GM19397 (cell line): ENCODE results near the gene SNX24.
A peak's percentile ranks its signal among the peaks of the same experiment; 100 is the strongest.
"Not testable (repeated sequence)": the region's sequence is repeated elsewhere in the genome, so short reads cannot be mapped to it uniquely, and the experiment has no call there.

ENCODE experiments used
- ATAC-seq: cut with Tn5 transposase; IDR thresholded peaks from one replicate; pipeline ENCODE4 v1.9.1; 2021; ENCODE audit warnings: mild to moderate bottlenecking, moderate library complexity; ENCODE audit not compliant: unreplicated experiment

SNX24 gene

GRCh38 chr5:122957457-122957856 lies 112.0 kb downstream of the SNX24 start:
- no peak for ATAC-seq

DNA sequence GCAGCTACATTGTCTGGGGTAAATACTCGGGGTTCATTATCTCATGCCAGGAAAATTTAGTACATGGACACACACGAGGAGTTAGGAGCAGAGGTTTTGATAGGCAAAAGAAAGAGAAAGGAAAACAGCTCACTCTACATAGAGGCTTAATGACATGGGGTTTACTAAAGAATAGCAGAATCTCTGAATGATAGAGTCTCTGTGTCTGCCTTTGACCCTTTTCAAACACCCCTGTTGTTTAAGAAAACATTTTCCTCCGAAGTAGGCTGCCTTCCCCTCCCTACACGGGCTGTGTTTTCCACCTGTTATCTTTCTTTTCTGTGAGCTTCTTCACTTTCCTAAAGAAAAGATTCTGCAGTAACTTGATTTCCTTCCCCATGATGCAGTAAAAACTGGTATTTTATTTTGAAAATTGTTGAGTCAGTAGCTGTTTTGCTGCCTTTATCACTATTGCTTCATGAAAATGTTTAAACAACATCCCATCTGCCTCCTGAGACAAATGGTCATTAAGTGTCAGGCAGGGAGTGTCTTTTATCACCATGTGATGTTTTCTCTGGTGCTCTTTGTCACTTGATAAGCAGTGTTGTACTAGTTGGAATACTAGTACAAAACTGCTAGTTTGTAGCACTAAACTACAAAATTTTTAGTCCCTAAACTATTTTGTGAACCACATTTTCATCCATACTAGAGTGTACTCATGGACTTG lies 114.5 kb downstream of the SNX24 start:
- ATAC-seq = no peak

DNA sequence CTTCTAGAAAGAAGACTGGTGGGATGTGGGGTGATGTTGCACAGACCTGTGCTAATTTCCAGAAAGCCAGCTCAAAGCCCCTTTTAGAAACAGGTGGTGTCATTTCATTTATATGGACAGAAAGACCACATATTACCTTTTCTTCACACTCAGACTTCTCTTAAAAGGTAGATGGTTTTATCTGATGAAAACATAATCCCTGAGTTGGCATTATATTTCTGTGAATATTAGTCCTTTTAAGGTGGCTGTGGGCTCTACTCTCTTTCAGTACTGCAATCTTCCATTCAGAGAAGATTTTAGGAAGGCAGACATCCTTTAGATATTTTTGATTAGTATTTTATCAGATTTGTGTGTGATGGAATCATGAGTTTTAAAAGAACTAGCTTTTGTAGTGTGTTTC lies 117.9 kb downstream of the SNX24 start:
- no peak for ATAC-seq

DNA sequence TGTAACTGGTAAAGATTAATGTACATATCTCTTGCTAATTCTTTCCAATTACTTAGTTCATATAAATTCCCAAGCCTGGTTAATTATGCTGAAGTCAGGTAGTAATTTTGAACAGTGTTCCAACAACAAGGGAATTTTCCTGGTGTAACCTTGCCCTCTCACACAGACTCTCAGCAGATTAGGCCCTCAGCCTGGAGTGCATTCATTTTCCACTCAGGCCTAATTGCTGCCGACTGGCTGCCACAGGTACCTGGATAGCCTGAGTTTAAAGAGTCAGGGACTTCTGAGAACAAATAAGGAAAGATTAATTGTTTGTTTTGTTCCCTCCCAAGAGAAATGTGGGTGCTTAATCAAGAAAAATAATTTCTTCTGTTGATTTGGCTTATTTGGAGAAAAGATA lies 119.7 kb downstream of the SNX24 start:
- ATAC-seq = no peak

GRCh38 chr5:122967085-122967484 lies 121.7 kb downstream of the SNX24 start:
- ATAC-seq = peak; percentile 54

DNA sequence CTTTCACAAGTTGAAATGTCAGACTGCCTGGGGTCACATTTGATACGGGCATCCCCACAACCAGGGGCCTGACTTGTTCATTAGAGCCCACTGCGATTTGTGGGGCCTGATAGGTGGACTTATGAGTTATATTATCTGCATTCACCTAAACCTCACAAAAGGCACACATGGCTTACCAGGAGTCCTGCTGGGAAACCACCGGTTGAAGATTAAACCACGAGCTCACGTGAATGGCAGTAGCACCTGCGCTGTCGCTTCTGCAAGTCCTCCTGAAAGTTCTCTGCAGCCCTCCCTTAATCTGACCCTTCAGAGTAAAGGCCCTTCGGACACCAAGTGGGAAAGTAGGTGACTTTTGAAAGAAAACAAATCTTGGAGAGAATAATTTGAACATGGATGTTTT lies 122.2 kb downstream of the SNX24 start:
- peak; percentile 97 for ATAC-seq

- ATAC-seq = peak; percentile 14
Observed at GRCh38 chr5:122968056-122968455, 122.6 kb downstream of the SNX24 start.

GRCh38 chr5:122971333-122971732 lies 125.9 kb downstream of the SNX24 start:
- ATAC-seq = no peak

DNA sequence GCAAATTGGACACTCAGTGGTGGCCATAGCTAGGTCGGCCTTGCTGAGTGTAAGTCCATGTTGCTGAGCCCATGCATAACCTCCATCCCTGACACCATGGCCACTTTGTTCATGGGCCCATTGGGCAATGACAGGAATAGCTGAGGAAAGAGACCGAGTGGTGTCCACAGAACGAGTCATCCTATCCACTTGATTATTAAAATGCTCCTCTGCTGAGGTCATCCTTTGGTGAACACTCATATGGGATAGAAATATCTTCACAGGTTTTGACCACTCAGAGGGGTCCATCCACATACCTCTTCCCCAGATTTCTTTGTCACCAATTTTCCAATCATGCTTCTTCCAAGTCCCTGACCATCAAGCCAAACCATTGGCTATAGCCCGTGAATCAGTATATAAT lies 127.5 kb downstream of the SNX24 start:
- no peak for ATAC-seq

GRCh38 chr5:122973759-122974158 lies 128.3 kb downstream of the SNX24 start:
- not testable (repeated sequence) for ATAC-seq

- not testable (repeated sequence) for ATAC-seq
Observed at GRCh38 chr5:122974251-122974650, 128.8 kb downstream of the SNX24 start.

- ATAC-seq = no peak
Observed at GRCh38 chr5:122977319-122977718, 131.9 kb downstream of the SNX24 start.

GRCh38 chr5:122978068-122978467 lies 132.7 kb downstream of the SNX24 start:
- ATAC-seq = no peak

- ATAC-seq = no peak
Observed at GRCh38 chr5:122978644-122979297, 133.4 kb downstream of the SNX24 start.

- no peak for ATAC-seq
Observed at GRCh38 chr5:122981846-122982245, 136.4 kb downstream of the SNX24 start.

- no peak for ATAC-seq
Observed at GRCh38 chr5:122982376-122982775, 137.0 kb downstream of the SNX24 start.

- peak; percentile 33 for ATAC-seq
Observed at GRCh38 chr5:122984425-122984824, 139.0 kb downstream of the SNX24 start.

DNA sequence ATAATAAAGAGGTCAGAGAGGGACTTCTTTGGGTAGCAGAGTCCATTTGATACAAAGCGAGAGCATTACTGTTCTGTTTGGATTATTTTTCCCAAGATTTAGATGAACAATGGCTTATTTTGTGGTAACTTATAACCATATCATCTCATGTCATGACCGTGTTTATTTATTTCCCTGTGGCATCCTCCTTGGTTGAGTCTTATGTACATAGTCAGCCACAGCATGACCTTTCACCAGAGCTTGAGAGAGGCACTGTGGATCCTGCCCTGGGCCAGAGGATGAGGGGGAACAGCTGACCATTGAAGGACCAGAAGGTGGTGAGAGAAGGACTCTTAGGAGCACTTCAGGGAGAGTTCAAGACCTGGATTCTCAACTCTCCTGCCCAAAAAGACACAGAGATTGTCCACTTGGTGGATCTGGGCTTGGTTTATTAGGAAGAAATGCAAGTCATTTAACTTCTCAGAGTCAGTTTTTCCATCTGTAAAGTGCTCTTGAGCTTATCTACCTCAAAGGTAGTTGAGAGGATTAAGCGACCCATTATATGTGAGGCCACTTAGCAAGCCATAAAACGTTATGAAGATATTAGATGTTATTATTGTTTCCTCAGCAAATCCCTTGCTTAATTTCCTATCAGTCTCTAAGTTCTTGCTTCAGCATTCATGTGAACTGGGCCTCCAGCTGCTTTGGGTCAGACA lies 139.7 kb downstream of the SNX24 start:
- ATAC-seq = no peak

- ATAC-seq = peak; percentile 89
Observed at GRCh38 chr5:122985954-122986721, 140.7 kb downstream of the SNX24 start.

GRCh38 chr5:122996091-122996490 lies 150.7 kb downstream of the SNX24 start:
- no peak for ATAC-seq

- ATAC-seq = no peak
Observed at GRCh38 chr5:122997294-122997693, 151.9 kb downstream of the SNX24 start.
